ENCODE measurements around the gene PGF. TPM values are rescaled to one million over a fixed set of nuclear protein-coding genes. Genes with fewer than 3 reads are reported as not detected.

The PGF gene
- total RNA-seq, 1 experiment from 2014 or later, result 8.8 TPM

- no peak for DNase-seq (ENCODE audit: low spot score)
These were observed 1.1 kb upstream of the PGF start for GRCh38 chr14:74956280-74957072.

DNA sequence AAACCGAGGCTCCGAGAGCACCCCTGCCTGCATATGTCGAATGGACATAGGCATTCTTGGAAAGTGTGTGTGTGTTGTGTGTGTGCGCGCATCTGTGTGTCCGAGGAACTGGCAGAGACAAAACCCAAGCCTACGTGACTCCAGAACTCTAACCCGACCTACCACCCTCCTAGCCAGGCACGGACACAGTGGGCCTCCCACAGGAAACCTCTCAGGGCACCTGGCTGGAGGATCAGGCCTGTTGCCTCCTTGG lies 556 bp upstream of the PGF start:
- DNase-seq (ENCODE audit: low spot score), result no peak

DNA sequence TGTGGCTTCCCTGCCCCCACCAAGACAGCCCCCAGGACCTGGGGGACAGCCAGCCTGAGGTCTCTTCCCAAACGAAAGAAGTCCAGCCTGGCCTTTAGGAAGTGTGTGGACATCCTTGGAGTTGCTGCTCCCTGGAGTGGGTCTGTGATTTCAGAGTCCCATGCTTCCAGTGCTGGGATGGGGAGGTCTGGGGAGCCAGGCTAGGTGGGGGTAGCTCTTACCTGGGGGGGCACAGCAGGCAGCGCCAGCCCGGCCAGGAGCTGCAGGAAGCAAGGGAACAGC lies 509 bp downstream of the PGF start:
- DNase-seq (ENCODE audit: low spot score), result no peak

DNA sequence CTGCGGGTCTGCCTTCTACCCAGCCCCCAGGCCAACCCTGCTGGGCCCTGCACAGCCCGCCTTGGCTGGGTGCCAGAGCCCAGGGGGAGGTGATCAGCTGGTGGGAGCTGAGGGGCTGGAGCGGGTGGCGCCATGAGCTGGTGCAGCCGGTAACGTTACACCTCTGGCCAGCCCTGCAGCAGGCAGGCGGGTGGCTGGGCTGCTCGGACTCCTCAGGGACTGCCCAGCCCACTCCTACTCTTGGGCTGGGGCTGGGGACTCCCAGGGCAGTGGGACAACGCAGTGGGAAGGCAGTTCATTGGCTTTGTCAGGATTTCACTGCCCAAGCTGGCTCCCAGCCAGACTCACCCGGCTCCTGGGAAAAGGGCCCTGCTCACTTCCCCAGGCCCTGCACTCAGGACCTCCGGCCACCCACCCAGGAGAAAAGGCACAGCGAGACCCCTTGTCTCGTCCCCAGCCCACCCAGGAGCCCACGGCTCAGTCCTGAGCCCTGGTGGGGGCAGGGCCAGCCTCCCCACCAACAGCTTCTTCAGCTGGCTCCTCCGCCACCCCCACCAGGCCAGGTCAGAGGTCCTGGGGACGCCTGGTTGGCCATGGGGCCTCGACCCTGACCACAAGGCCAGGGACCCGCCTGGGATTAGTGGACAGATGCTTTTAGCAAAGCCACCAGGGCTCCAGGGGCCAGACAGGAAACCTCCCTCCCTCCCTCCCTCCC lies 1.0 kb downstream of the PGF start:
- no peak for DNase-seq (ENCODE audit: low spot score)

- no peak for DNase-seq (ENCODE audit: low spot score)
These were observed 1.7 kb downstream of the PGF start for GRCh38 chr14:74953686-74954085.

DNA sequence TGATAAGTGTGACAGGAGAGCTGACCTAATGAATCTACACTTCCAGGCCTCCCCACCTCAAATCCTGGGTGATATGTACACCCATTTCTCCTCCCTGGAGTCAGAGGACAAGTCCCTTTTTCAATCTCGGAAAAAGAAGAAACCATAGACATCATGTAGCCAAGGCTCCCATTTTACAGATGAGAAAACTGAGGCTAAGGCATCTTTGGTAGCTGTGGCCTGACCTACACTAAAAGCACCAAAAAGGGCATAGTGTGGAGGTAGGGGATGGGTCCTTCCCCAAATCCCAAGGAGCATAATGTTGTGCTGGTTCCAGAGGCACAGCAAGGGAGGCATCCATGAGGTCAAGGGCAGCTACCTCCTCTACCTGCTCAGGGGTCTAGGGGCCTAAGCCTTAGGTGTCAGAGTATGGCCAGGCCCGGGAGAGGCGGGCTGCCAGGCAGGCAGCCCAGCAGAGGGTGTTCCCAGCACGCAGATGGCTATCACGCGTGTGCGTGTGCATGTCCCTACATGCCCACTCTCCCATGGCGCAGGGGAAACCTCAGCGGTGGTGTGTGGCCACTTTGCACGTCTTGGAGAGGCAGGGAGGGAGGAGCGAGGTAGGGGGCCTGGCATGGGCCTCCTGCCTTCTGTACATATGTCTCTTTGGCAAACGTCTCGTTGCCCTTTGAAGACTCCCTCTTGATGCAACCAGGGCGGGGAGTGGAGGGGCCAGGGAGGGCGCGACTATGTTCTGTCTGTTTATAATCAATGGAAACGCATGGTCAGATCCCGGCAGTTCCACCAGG lies 2.5 kb downstream of the PGF start:
- no peak for DNase-seq (ENCODE audit: low spot score)

DNA sequence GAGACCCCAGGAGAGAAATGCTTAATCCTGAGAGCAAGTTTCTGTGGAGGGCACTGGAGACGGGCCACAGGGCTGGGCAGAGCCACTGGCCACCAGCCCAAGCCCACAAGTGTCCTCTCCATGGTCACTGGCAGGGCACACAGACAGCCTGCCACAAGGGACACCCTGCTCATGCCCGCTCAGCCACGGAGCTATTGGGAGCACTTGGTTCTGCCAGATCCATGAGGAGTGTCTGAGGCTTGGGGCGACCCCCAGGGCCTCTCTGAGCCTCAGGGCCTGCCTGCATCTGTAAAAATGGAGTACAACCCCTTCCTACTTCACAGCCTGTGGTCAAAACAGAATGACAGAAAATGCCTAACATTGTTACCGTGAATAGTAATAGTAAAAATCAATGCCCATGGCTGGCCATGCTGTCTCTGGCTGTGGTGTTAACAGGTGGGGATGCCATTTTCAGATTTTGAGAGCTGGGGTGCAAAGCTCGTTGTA lies 3.2 kb downstream of the PGF start:
- DNase-seq (ENCODE audit: low spot score), result no peak

- DNase-seq (ENCODE audit: low spot score), result no peak
These were observed 3.8 kb downstream of the PGF start for GRCh38 chr14:74951443-74952179.

- no peak for DNase-seq (ENCODE audit: low spot score)
These were observed 4.5 kb downstream of the PGF start for GRCh38 chr14:74950795-74951442.

DNA sequence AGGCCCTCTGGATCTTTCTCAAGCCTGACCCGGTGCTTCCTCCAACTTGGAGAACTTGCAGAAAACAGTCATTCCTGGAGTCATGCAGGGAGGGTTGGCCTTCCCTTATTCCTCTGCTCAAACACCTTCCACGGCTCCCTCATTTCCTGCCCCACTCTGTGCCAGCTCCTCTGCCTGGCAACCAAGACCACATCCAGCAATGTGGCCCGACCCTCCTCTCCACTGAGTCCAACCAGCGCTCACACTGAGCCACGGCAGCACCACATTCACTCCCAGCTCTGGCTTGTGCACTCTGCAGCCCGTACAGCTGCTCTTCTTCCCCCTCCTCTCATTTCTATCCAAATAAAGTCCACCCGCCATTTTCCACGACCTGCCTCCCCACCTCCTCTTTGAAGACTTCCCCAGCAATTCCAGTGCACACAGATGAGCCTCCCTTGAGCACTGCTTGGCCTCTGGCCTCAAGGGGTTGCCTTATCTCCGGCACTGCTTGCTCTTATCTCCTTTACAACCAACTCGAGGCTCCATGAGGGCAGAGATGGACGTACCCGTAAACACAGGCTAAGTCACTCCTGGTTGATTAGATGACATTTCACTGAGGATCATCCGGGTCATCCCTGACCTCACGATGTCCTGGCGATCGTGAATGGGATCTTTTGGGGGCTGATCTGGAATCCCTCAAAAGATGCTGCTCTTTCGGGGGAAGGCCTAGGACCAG lies 5.4 kb downstream of the PGF start:
- no peak for DNase-seq (ENCODE audit: low spot score)

DNA sequence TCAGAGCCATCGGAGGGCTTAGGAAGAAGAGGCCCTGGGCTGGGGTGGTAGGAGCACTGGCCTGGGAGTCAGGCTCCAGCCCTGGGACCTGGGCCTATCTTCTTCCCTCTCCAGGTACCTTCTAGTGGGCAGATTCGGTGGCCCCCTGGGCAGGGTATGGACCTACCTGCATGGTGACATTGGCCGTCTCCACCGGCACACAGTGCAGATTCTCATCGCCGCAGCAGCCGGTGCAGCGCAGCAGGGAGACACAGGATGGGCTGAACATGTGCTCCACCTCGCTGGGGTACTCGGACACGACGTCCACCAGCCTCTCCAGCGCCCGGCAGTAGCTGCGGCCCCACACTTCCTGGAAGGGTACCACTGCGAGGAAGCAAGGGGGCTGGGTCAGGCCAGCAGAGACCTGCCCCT lies 6.2 kb downstream of the PGF start:
- DNase-seq (ENCODE audit: low spot score), result no peak

DNA sequence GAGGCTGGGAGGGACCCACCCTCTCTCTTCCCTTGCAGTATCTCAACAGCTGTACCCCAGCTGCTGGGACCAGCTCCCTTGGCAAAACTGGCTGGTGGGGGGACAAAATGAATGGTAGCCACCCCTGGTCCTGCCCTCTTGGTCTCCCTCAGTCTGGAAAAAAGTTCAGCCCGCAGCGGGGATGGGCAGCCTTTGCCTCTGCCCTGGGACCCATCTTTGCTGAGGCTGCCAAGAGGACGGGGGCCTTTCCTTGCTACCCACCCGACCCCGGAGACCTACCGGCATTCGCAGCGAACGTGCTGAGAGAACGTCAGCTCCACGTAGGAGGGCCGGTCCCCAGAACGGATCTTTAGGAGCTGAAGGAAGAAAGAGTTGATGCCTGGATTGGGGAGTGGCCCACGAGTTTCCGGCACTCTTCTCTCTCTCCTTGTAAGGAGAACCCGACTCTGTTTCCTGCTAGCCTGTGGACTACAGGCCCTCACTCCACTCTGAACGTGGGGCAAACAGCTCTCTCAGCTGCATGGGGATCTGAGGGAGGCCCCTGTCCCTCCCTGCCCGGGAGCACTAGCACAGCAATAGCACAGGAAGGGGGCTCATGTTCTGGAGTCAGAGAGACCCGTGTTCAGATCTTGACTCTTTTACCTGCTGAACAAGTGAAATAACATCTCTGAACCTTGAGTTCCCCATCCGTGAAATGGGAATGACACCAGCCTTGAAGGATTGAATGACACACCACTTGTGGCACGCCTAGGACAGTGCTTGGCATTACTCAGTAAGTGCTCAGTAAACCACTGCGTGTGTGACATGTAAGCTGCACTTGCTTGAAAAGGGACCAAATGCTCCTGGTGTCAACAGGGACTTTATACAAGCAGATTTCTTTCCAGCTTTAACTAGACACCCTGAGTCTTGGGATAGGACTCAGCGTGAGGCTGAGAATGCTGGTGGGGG lies 6.9 kb downstream of the PGF start:
- DNase-seq (ENCODE audit: low spot score), result no peak

GRCh38 chr14:74947353-74948227 lies 7.8 kb downstream of the PGF start:
- DNase-seq (ENCODE audit: low spot score), result no peak

- DNase-seq (ENCODE audit: low spot score), result no peak
These were observed 8.6 kb downstream of the PGF start for GRCh38 chr14:74946659-74947281.

DNA sequence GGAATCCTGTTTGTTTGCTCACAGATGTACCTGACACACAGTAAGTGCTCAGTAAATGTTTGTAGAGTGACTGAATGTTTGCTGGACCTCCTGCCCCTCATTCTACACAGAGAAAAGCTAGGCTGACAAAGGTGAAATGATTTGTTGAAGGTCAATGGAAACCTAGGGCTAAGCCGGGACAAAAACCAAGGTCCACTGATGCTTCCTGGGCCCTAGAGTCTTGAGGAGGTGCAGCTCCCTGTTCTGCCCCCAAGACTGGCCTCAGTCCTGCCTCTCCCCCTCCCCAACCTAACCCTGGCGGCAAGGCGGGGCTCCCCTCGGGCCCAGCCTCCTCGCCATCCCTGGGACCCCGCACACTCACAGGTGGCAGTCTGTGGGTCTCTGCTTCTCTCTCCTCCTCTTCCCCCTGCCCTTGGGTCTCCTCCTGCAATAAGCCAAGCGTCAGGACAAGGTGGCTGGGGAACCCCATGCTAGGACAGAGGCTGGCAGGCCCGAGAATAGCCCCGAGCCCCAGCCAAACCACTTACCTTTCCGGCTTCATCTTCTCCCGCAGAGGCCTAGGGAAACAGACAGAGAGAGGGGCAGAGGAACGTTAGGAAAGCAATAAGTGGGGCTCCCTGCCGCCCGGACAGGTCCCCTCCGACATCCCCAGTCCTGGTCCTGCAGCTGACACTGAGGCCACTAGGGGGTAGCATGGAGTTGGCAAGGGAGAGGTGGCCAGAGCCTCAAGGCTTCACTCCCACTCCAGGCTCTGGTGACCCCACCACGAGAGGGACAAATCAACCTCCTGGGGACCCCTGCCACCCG lies 9.3 kb downstream of the PGF start:
- peak; percentile 52 for DNase-seq (ENCODE audit: low spot score)

DNA sequence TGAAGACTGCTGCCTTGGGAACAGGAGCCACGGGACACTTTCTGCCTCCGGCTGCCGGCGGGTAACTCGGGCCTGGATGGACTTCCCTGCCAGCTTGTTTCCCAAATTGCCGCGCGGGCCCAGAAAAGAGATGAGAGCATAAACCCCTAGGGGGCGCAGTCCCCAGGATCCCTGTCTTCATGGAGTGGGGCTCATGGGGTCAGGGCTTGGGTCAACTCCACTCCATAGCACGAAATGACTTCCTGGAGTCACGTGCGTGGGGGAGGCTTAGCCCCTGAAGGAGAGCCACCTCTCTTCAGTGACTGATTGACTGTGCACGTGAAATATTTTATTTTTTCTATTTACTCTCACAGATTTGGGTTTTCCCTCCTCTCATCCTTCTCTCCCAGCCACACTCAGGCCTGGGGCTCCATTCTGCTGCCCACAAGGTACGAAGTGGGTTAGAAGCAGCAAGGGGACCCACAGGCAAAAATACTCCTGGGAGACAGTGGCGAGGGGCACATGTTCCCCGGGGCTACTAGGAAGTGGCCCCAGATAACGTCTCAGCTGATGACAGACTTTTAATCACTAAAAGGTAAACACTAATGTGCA lies 10.0 kb downstream of the PGF start:
- DNase-seq (ENCODE audit: low spot score), result no peak

DNA sequence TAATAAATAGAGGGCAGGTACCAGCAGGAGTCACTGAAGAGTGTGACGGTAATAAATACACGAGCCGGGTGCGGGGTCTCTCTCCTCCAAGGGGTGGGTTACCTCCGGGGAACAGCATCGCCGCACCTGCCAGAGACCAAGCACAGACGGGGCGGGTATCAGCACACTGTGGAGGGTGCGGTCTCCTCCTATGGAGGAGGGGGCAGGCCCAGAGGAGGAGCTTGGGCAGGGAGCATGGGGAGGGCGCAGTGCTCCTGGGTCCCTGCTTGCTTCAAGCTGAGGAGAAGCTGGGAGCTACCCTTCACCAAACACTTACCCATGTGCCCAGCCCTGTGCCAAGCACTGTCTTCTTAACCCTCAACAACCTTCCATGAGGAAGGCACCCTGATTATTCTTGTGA lies 12.8 kb downstream of the PGF start:
- DNase-seq (ENCODE audit: low spot score), result no peak
